ENCODE results near the gene MUC5AC. TPM values are rescaled to one million over a fixed set of nuclear protein-coding genes. Genes with fewer than 3 reads are reported as not detected.
A peak's percentile ranks its signal among the peaks of the same experiment; 100 is the strongest.

MUC5AC gene
- total RNA-seq, 2 donors from 2014 or later = not detected

GRCh38 chr11:1200611-1201191, 42.9 kb downstream of the MUC5AC start:
- no peak for DNase-seq
- peaks cover 3% of the 10 kb centered on the region for H3K9me3 ChIP-seq (ENCODE audit: control insufficient read depth, low read length)
- no peak overlapping the region for H3K27ac ChIP-seq (ENCODE audit: low read depth, low read length)
- H3K9ac ChIP-seq (ENCODE audit: extremely low read depth, low read length, poor library complexity, severe bottlenecking) = no peak overlapping the region
- H3K27me3 ChIP-seq (ENCODE audit: control insufficient read depth, insufficient read depth, low read length, poor library complexity, severe bottlenecking) = no peaks in the 10 kb centered on the region
- H3K4me1 Mint-ChIP-seq = no peaks in the 10 kb centered on the region
- no peak overlapping the region for H3K4me3 ChIP-seq (ENCODE audit: low read length)
- no peak overlapping the region for H3K27ac Mint-ChIP-seq
- H3K4me3 Mint-ChIP-seq = no peak overlapping the region
- TF ChIP-seq CTCF (conservative IDR thresholded peaks at IDR 0.05) = no peak
- no peaks in the 10 kb centered on the region for H3K27me3 Mint-ChIP-seq (ENCODE audit: insufficient read depth)
- WGBS, 2 experiments (ENCODE audit: insufficient coverage in 1 of 2, insufficient read length in 1 of 2) = 95% methylated on average over 10 to 16 of the region's 16 CpGs
- no peaks in the 10 kb centered on the region for H3K36me3 ChIP-seq (ENCODE audit: control insufficient read depth, insufficient read depth, low read length)
- H3K9me3 Mint-ChIP-seq = no peaks in the 10 kb centered on the region
- no peaks in the 10 kb centered on the region for H3K4me1 ChIP-seq (ENCODE audit: control insufficient read depth, insufficient read depth, low read length)
- no peaks in the 10 kb centered on the region for H3K36me3 Mint-ChIP-seq (ENCODE audit: low read depth)

- Histone ChIP-seq H3K9me3 (ENCODE audit: control insufficient read depth, low read length) (peaks cover 3% of the 10 kb centered on the region), H3K36me3 (ENCODE audit: control insufficient read depth, insufficient read depth, low read length) (no peaks in the 10 kb centered on the region), H3K27me3 (ENCODE audit: control insufficient read depth, insufficient read depth, low read length, poor library complexity, severe bottlenecking) (no peaks in the 10 kb centered on the region), H3K4me3 (ENCODE audit: low read length) (no peak overlapping the region), H3K9ac (ENCODE audit: extremely low read depth, low read length, poor library complexity, severe bottlenecking) (no peak overlapping the region), H3K4me1 (ENCODE audit: control insufficient read depth, insufficient read depth, low read length) (no peaks in the 10 kb centered on the region), H3K27ac (ENCODE audit: low read depth, low read length) (no peak overlapping the region)
- DNase-seq = no peak
- Mint-ChIP-seq H3K36me3 (ENCODE audit: low read depth) (no peaks in the 10 kb centered on the region), H3K9me3 (no peaks in the 10 kb centered on the region), H3K4me3 (no peak overlapping the region), H3K27ac (no peak overlapping the region), H3K4me1 (no peaks in the 10 kb centered on the region), H3K27me3 (ENCODE audit: insufficient read depth) (no peaks in the 10 kb centered on the region)
- no peak for TF ChIP-seq CTCF (conservative IDR thresholded peaks at IDR 0.05)
- WGBS, 2 experiments (ENCODE audit: insufficient coverage in 1 of 2, insufficient read length in 1 of 2) = 86 to 98% methylated on average over 3 to 4 of the region's 4 CpGs
Observed at GRCh38 chr11:1201395-1202153, 43.8 kb downstream of the MUC5AC start.

- no peaks in the 10 kb centered on the region for H3K27me3 Mint-ChIP-seq (ENCODE audit: insufficient read depth)
- no peaks in the 10 kb centered on the region for H3K4me1 Mint-ChIP-seq
- H3K36me3 Mint-ChIP-seq (ENCODE audit: low read depth) = no peaks in the 10 kb centered on the region
- no peak for TF ChIP-seq CTCF (conservative IDR thresholded peaks at IDR 0.05)
- no peak overlapping the region for H3K4me3 ChIP-seq (ENCODE audit: low read length)
- no peak overlapping the region for H3K27ac Mint-ChIP-seq
- peaks cover 3% of the 10 kb centered on the region for H3K9me3 ChIP-seq (ENCODE audit: control insufficient read depth, low read length)
- 89 to 90% methylated on average over 12 to 18 of the region's 18 CpGs for WGBS, 2 experiments (ENCODE audit: insufficient coverage in 1 of 2, insufficient read length in 1 of 2)
- no peaks in the 10 kb centered on the region for H3K36me3 ChIP-seq (ENCODE audit: control insufficient read depth, insufficient read depth, low read length)
- no peak overlapping the region for H3K4me3 Mint-ChIP-seq
- H3K27ac ChIP-seq (ENCODE audit: low read depth, low read length) = no peak overlapping the region
- H3K9ac ChIP-seq (ENCODE audit: extremely low read depth, low read length, poor library complexity, severe bottlenecking) = no peak overlapping the region
- no peaks in the 10 kb centered on the region for H3K9me3 Mint-ChIP-seq
- DNase-seq = peak; percentile 49
- no peaks in the 10 kb centered on the region for H3K4me1 ChIP-seq (ENCODE audit: control insufficient read depth, insufficient read depth, low read length)
- H3K27me3 ChIP-seq (ENCODE audit: control insufficient read depth, insufficient read depth, low read length, poor library complexity, severe bottlenecking) = no peaks in the 10 kb centered on the region
Observed at GRCh38 chr11:1202154-1202775, 44.5 kb downstream of the MUC5AC start.
